ENCODE measurements around the gene LTB4R2.

GRCh38 chr14:24325041-24325530 lies 15.1 kb downstream of the LTB4R2 start:
- no peak for TF ChIP-seq CTCF (IDR thresholded peaks at IDR 0.05)
- TF ChIP-seq EZH2 (IDR thresholded peaks at IDR 0.05; ENCODE audit: borderline replicate concordance, insufficient read depth, low read depth, low read length, poor library complexity, severe bottlenecking) = no peak

All from B cell (primary cell).